Activated CD8-positive, alpha-beta memory T cell treated with anti-CD3 and anti-CD28 coated beads, Interleukin-2, amount 50 U/mL, for 24 hours (primary cell): Measurements from ENCODE around the gene RFK.
"Not testable (repeated sequence)": the region's sequence is repeated elsewhere in the genome, so short reads cannot be mapped to it uniquely, and the experiment has no call there.

ENCODE experiments used
- DNase-seq: peaks from one replicate; pipeline ENCODE4 v3.0.0-alpha.2; 2020; ENCODE audit errors: extremely low read depth

Gene RFK

DNA sequence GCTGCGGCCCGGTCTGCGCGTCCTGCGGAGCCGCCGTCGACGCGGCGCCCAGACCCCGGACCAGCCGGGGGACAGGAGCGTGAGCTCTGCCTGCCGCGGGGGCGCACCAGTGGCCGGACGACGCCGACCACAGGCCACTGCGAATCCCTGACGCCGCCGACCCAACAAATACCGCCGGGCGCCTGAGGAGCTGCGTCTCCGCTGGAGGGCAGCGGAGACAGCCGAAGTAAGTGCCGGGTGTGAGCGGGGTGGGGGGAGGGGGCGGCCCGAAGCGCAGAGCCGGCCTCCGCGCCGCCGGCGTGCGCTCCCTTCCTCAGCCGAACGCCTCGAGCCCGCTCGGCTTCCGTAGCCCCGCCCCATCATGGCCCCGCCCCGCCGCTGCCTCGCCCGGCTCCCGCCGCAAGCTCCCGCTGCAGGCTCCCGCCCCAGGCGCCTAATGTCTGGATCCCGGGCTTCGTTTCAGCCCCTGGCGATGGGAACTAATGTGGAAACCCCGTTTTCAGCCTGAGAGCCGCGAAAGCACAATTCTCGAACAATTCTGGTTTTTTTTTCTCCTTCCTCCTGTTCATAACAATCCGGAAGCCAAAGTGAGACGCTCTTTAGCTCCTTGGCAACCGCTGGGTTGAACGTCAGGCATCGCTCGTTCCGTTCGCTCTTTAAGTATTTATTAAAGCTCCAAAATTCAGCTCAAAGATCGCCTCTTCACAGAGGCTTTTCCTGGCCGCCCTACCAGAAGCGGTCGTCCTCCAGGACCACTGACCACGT lies at the start of gene RFK:
Gene RFK, minus strand, starts transcription at position 232 of the 765 bp plus-strand sequence. CDS start 255 bp downstream, outside the sequence.
- peak; percentile 75 for DNase-seq

- no peak for DNase-seq
Measured at GRCh38 chr9:76443887-76444286, 49.7 kb upstream of the RFK start.

DNA sequence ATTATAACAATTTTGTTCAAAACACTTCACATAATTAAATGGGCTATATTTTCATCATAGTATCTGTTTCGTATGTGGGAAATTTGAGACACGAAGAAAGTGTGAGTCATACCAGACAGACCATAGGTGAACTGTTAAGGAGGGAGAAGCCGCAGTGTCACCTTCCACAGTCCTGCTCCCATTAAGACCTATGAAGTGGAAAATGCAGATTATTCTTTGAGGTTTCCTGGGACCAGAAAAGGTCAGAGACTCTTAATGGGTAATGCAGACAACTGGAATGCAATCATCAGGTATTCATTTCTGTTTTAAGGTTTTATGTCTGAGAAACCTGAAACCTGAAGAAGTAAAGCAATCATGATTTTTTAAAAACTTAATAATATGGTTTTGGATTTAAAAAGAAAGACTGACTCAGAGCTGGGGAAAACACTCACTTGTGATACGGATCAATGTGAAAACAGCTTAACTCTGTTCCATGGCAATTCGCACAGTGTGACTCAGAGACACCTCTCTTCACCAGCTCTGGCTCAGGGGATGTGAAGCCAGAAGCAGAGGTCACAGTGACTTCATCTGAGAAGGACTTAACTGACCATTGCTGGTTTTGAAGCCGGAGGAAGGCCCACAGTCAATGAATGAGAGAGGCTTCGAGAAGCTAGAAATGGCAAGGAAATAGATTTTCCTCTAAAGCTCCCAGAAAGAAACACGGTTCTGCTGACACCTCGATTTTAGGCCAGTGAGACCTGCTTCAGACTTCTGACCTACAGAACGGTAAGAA lies 47.5 kb upstream of the RFK start:
- DNase-seq, result no peak

- DNase-seq, result no peak
Measured at GRCh38 chr9:76438841-76439588, 44.8 kb upstream of the RFK start.

- DNase-seq, result not testable (repeated sequence)
Measured at GRCh38 chr9:76437017-76437699, 42.9 kb upstream of the RFK start.

GRCh38 chr9:76434897-76435296 lies 40.7 kb upstream of the RFK start:
- not testable (repeated sequence) for DNase-seq

GRCh38 chr9:76433836-76434235 lies 39.6 kb upstream of the RFK start:
- DNase-seq, result no peak

- no peak for DNase-seq
Measured at GRCh38 chr9:76433406-76433805, 39.2 kb upstream of the RFK start.

- DNase-seq, result no peak
Measured at GRCh38 chr9:76431601-76432000, 37.4 kb upstream of the RFK start.

GRCh38 chr9:76426807-76427419 lies 32.7 kb upstream of the RFK start:
- DNase-seq, result no peak

- DNase-seq, result no peak
Measured at GRCh38 chr9:76425677-76426453, 31.6 kb upstream of the RFK start.

- DNase-seq, result no peak
Measured at GRCh38 chr9:76424491-76424890, 30.3 kb upstream of the RFK start.

DNA sequence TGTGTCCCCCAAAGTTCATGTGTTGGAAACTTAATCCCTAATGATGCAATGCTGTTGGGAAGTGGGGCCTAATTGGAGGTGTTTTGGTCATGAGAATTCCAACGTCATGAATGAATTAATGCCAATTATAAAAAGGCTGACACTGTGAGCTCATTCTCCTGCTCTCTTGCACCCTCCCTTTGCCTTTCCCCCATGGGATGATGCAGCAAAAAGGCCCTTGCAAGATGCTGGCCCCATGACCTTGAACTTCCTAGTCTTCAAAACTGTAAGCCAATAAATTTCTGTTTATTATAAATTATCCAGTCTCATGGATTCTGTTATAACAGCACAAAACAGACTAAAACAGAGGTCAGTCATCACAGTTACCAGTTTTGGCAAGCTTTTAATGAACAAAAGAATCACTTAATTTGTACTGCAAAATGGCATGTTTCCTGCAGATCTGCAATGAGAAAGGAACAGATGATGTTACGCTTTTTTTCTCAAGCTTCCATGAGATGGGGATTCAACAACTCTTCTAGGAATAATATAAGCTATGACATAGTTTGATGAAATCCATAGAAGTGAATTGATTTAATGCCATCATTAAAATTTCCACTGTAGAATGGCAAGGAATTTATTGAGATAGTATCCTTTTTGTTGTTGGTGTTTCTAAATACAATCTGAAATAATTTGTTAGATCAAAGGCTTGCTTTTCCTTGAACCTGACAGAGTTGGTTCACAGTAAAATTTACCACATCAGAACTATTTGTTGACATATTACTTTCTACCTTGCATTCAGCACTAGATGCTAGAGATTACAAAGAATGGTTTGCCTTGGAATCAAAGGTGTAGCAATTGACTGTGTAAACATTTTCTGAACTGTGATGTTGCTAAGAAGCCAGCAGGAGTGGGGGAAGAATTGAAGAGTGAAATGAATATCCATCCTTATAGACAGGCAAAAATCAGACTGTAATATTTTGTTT lies 29.3 kb upstream of the RFK start:
- DNase-seq, result no peak

DNA sequence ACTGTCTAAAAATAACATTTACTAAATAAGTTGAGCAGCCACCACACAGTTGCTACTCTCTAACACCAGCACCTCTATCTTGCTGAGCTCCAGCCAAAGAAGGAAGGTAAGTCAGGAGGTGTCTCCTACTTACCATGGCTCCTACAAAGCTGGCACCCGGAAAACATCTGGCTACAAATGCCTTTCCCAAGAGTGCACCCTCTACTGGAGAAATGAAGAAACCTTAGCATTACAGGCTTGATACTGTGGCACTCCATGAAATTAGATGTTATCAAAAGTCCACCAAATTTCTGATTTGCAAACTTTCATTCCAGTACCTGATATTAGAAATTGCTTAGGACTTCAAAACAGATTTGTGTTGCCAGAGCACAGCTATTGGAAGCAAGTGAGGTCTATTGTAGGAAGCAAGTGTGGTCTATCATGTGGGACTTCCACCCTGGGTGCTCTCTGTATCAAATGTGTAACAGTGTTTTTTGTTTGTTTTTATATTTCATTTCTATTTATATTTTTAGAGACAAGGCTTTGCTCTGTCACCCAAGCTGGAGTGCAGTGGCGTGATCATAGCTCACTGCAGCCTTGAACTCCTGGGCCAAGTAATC lies 25.7 kb upstream of the RFK start:
- no peak for DNase-seq

GRCh38 chr9:76417394-76417793 lies 23.2 kb upstream of the RFK start:
- DNase-seq, result no peak

DNA sequence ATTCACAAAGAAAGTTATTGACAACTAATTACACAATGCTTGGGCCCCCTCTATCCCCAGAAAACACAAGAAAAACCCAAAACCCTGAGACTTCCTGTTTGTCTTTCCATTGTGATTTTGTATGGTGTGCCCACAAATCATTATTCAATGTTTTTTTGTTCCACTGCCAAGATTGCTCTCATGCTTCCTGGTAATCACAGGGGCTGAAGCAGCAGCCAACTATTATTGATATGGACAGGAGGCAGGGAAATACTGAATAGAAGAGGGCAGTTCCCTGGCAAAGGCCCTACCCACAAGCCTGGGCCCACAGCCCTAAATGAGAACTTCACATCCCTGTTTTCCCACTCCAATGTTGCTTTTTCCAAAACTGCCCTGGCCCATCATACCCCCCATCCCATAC lies 21.5 kb upstream of the RFK start:
- DNase-seq, result no peak

GRCh38 chr9:76415154-76415553 lies 20.9 kb upstream of the RFK start:
- no peak for DNase-seq

GRCh38 chr9:76414661-76415060 lies 20.4 kb upstream of the RFK start:
- no peak for DNase-seq

DNA sequence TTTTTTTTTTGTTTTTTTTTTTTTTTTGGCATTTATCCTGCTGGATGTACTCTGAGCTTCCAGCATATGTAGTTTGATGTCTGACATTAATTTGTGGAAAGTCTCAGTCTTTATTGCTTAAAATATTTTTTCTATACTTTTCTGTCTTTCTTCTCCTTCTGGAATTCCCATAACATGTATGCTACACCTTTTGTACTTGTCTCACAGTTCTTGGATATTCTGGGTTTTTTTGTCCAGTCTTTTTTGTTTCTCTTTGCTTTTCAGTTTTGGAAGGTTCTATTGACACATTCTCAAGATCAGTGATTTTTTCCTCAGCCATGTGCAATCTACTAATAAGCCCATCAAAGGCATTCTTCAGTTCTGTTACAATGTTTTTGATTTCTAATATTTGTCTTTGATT lies 19.4 kb upstream of the RFK start:
- DNase-seq, result no peak
